ENCODE data around the gene LAIR2.
"Not testable (repeated sequence)": the region's sequence is repeated elsewhere in the genome, so short reads cannot be mapped to it uniquely, and the experiment has no call there.

The LAIR2 gene

GRCh38 chr19:54493967-54494585 is 8.6 kb upstream of the LAIR2 start:
- FAIRE-seq (no peak), DNase-seq (ENCODE audit: insufficient read length, low spot score) (no peak)
- no peak for TF ChIP-seq POLR2A (IDR thresholded peaks at IDR 0.05; ENCODE audit: low read depth, low read length)

DNA sequence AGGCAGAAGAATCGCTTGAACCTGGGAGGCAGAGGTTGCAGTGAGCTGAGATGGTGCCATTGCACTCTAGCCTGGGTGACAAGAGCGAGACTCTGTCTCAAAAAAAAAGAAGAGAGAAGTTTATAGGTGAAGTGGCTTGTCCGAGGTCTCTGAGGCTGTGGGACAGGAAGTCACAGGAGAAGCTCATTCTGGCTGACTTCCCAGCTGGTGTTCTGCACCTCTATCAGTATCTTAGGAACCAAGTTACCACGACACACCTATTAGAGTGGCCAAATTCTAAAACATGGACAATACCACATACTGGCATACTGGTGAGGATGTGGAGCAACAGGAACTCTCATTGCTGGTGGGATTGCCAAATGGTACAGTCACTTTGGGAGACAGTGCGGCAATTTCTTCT is 7.3 kb upstream of the LAIR2 start:
- not testable (repeated sequence) for DNase-seq (ENCODE audit: insufficient read length, low spot score); FAIRE-seq

DNA sequence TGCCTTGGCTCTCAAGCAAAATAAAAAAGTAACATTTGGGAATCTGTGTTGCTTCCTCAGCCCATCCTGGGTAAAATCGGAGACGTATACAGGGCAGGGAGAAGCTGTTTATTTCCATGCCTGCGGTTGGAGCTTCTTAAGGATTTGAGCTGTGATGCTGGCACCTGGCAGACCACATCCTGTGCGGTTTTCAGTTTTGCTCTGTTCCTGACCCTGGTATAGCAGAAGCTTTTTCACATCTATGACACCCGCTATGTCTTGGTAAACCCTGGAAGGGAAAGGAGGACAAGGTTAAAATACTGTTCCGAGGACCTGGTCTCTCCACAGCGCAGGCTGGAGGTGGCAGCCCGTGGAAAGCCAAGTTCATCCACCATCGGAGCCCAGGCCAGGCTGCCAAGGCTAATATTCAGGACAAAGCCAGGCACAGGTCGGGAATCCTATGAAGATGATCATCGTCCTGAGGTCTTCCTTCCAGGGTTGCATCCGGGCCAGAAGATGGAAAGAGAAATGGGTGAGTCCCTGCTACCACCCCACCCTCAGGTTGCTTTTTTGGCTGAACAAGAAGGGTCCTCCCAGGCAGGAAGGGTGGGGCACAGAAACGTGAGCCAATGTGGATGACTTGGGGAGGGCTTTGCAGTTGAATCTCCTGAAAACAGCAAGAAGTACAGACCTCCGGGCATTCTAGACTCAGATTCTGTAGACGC is 4.7 kb upstream of the LAIR2 start:
- FAIRE-seq; DNase-seq (ENCODE audit: insufficient read length, low spot score): not testable (repeated sequence)

- not testable (repeated sequence) for DNase-seq (ENCODE audit: insufficient read length, low spot score); FAIRE-seq
Observed at GRCh38 chr19:54498451-54498772, 4.2 kb upstream of the LAIR2 start.

GRCh38 chr19:54505542-54505941 is 2.9 kb downstream of the LAIR2 start:
- not testable (repeated sequence) for DNase-seq (ENCODE audit: insufficient read length, low spot score); FAIRE-seq

DNA sequence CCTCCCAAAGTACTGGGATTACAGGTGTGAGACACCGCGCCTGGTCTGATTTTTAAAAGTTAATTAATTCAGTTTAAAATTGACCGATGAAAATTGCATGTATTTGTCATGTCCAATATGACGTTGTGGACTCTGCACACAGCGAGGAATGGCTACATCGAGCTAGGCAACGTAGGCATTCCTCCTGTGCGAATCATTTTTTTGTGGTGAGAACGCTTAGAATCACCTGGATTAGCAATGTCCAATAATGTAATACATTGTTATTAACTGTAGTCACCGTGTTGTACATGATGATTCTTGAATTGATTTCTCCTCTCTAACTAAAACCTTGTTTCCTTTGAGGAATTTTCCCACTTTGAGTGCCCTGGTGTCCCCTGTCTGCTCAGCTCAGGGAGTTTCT is 3.4 kb downstream of the LAIR2 start:
- DNase-seq (ENCODE audit: insufficient read length, low spot score), result no peak
- no peak for FAIRE-seq
- TF ChIP-seq POLR2A (IDR thresholded peaks at IDR 0.05; ENCODE audit: low read depth, low read length), result no peak

GRCh38 chr19:54507038-54507717 is 4.5 kb downstream of the LAIR2 start:
- not testable (repeated sequence) for DNase-seq (ENCODE audit: insufficient read length, low spot score); FAIRE-seq

- no peak for FAIRE-seq
- no peak for TF ChIP-seq POLR2A (IDR thresholded peaks at IDR 0.05; ENCODE audit: low read depth, low read length)
Observed at GRCh38 chr19:54507824-54508223, 5.2 kb downstream of the LAIR2 start.

DNA sequence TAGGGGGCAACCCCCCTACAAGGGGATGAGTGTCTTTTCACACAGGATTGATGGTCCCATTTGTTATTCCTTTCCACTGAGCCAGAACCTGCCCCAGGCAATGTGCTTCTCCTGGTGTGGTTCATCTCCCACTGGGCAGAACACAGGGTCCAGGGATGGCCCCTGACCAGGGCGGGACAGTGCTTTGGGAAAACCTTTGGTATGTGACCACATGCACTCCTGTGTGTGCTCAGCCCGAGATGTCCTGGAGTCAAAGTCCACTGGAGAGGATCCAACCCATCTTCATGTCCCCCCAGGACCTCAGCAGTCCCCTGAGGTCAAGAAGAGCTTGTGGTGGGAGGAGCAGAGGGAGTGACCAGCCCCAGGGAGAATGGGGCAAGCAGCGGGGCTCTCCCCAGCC is 5.9 kb downstream of the LAIR2 start:
- not testable (repeated sequence) for DNase-seq (ENCODE audit: insufficient read length, low spot score); FAIRE-seq

More at GRCh38 chr19:54507824-54508223, 5.2 kb downstream of the LAIR2 start:
- no peak for DNase-seq (ENCODE audit: insufficient read length, low spot score)

DNA sequence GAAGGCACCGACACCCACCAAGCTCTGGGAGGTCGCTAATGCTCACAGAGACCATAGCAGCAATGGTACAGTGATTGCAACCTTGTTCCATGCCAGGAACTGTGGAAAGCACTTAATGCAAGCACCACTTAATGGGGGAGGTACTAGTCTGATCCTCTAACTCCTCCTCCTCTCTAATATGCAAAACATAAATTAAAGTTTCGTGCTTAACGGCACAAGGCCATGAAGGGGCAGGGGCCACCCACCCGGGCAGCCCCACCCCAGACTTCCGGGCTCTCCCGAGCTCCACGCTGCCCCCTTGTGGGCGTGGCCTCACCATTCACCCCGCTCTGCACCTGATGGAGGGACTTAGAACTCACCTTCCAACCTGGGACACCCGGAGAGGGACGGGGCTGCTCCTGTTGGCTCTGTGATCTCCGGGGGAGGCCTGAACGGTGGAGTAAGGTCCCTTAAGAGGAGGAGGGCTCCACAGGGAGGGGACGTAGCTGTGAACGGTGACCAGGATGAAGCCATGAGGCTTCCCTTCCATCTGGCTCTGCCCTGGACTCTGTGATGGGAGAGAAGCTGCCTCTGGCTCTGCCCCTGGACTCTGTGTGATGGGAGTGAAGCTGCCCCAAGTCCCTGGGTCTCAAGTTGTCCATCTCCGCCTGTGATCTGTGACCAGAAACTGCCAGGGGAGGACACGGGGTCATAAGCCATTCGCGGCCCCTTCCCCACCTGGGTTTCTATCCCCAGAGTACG is 6.7 kb downstream of the LAIR2 start:
- not testable (repeated sequence) for DNase-seq (ENCODE audit: insufficient read length, low spot score); FAIRE-seq

- DNase-seq (ENCODE audit: insufficient read length, low spot score), result no peak
- no peak for TF ChIP-seq POLR2A (IDR thresholded peaks at IDR 0.05; ENCODE audit: low read depth, low read length)
- FAIRE-seq, result no peak
Observed at GRCh38 chr19:54515156-54515555, 12.5 kb downstream of the LAIR2 start.

DNA sequence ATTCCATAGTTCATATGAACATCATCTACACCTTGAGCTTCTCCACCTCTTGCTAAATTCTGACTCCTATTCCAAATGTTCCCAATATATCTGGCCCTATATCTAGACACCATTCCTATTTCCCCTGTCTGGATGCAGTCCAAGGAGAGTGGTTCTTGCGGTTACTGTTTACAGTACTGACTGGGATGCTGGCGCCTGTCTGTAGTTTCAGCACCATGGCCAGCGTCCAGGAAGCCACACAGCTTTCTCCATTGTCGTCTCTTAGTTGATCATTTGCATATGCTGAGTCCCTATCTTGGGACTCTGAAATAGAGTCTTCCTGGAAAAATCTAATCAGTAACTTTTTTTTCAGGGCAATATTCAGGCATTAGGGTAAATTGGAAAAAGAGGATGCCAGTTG is 14.9 kb downstream of the LAIR2 start:
- TF ChIP-seq POLR2A (IDR thresholded peaks at IDR 0.05; ENCODE audit: low read depth, low read length), result no peak
- no peak for FAIRE-seq
- DNase-seq (ENCODE audit: insufficient read length, low spot score), result peak; percentile 67

- FAIRE-seq (no peak), DNase-seq (ENCODE audit: insufficient read length, low spot score) (peak; percentile 23)
- TF ChIP-seq POLR2A (IDR thresholded peaks at IDR 0.05; ENCODE audit: low read depth, low read length), result no peak
Observed at GRCh38 chr19:54518844-54519243, 16.2 kb downstream of the LAIR2 start.

- DNase-seq (ENCODE audit: insufficient read length, low spot score) (no peak), FAIRE-seq (no peak)
- no peak for TF ChIP-seq POLR2A (IDR thresholded peaks at IDR 0.05; ENCODE audit: low read depth, low read length)
Observed at GRCh38 chr19:54521022-54521859, 18.6 kb downstream of the LAIR2 start.

All from H54 (cell line).